Measurements from ENCODE around the gene PBX3.

- TF ChIP-seq CTCF (IDR thresholded peaks at IDR 0.05; ENCODE audit: low read depth, low read length, poor library complexity, severe bottlenecking) = no peak
- no peak for TF ChIP-seq EZH2phosphoT487 (IDR thresholded peaks at IDR 0.05; ENCODE audit: borderline replicate concordance, low read length)
These were observed 235.7 kb downstream of the PBX3 start for GRCh38 chr9:125982798-125983406.
